Neural cell (in vitro differentiated cells): ENCODE measurements around the gene XPR1. TPM values are rescaled to one million over a fixed set of nuclear protein-coding genes. Genes with fewer than 3 reads are reported as not detected.

Source experiments
- H2AFZ ChIP-seq: fragments of 200-600, 300-800 bp; sonication (generic), shearing (Covaris generic); 2 replicates; pipeline ENCODE4 v1.6.0; 2014; ENCODE audit warnings: low read depth, mild to moderate bottlenecking, antibody characterized with exemption, low read length, moderate library complexity
- H3F3A ChIP-seq: fragments of 200-600 bp; shearing (Covaris generic); 2 replicates; pipeline ENCODE4 v1.6.1; 2016; ENCODE audit warnings: mild to moderate bottlenecking, moderate library complexity, mixed read lengths, antibody characterized with exemption, low read length; ENCODE audit not compliant: insufficient read depth, poor library complexity, severe bottlenecking
- H3K27ac ChIP-seq: fragments of 200-600, 300-800 bp; sonication (generic), shearing (Covaris generic); 2 replicates; pipeline ENCODE4 v1.5.1; 2014; ENCODE audit warnings: mild to moderate bottlenecking, low read length, moderate library complexity
- H3K27me3 ChIP-seq: fragments of 300-800, 200-600 bp; sonication (generic), shearing (Covaris generic); 2 replicates; pipeline ENCODE4 v1.6.0; 2014; ENCODE audit warnings: mild to moderate bottlenecking, low read depth, low read length, moderate library complexity; ENCODE audit not compliant: insufficient read depth
- H3K36me3 ChIP-seq: fragments of 300-800, 200-600 bp; sonication (generic), shearing (Covaris generic); 2 replicates; pipeline ENCODE4 v1.5.1; 2014; ENCODE audit warnings: mild to moderate bottlenecking, antibody characterized with exemption, low read length, moderate library complexity; ENCODE audit not compliant: insufficient read depth
- H3K4me2 ChIP-seq: fragments of 300-800, 200-600 bp; sonication (generic), shearing (Covaris generic); 2 replicates; pipeline ENCODE4 v1.6.0; 2014; ENCODE audit warnings: mild to moderate bottlenecking, low read length
- H3K4me3 ChIP-seq: fragments of 300-800, 200-600 bp; sonication (generic), shearing (Covaris generic); 2 replicates; pipeline ENCODE4 v1.5.1; 2014; ENCODE audit warnings: mild to moderate bottlenecking, low read length, moderate library complexity
- H3K79me2 ChIP-seq: fragments of 200-600 bp; shearing (Covaris generic); replicated peaks from 2 replicates; pipeline ENCODE4 v1.6.0; 2014; ENCODE audit warnings: mild to moderate bottlenecking, low read length, moderate library complexity; ENCODE audit not compliant: insufficient read depth
- H3K9ac ChIP-seq: fragments of 300-800, 200-600 bp; sonication (generic), shearing (Covaris generic); 2 replicates; pipeline ENCODE4 v1.6.1; 2016; ENCODE audit warnings: mild to moderate bottlenecking, low read length, mixed read lengths
- H3K9me2 ChIP-seq: fragments of 200-600 bp; shearing (Covaris generic); 2 replicates; pipeline ENCODE4 v1.6.1; 2016; ENCODE audit warnings: mild to moderate bottlenecking, low read length, mixed read lengths; ENCODE audit not compliant: insufficient read depth
- H3K9me3 ChIP-seq: fragments of 200-600, 300-800 bp; sonication (generic), shearing (Covaris generic); 2 replicates; pipeline ENCODE4 v1.6.1; 2016; ENCODE audit warnings: mild to moderate bottlenecking, mixed run types, low read length, moderate library complexity, mixed read lengths
- H4K20me1 ChIP-seq: fragments of 200-600 bp; shearing (Covaris generic); 2 replicates; pipeline ENCODE4 v1.6.1; 2016; ENCODE audit warnings: mild to moderate bottlenecking, mixed run types; ENCODE audit not compliant: insufficient read depth
- CTCF ChIP-seq: fragments of 450-650 bp; IDR thresholded peaks from 2 replicates; pipeline ENCODE4 v1.5.1; 2014; ENCODE audit warnings: antibody characterized with exemption, mild to moderate bottlenecking, moderate library complexity; ENCODE audit not compliant: poor library complexity, severe bottlenecking
- EP300 ChIP-seq: fragments of 450-650 bp; conservative IDR thresholded peaks from 2 replicates; pipeline ENCODE4 v1.6.1; 2014; ENCODE audit warnings: antibody characterized with exemption, mild to moderate bottlenecking, moderate library complexity; ENCODE audit not compliant: poor library complexity, severe bottlenecking
- EZH2 ChIP-seq: fragments of 200-600, 300-800 bp; shearing (Covaris generic), sonication (generic); IDR thresholded peaks from 2 replicates; pipeline ENCODE4 v1.6.1; 2014; ENCODE audit warnings: antibody characterized with exemption, low read length, borderline replicate concordance, mild to moderate bottlenecking; ENCODE audit not compliant: insufficient read depth, poor library complexity, severe bottlenecking
- MXI1 ChIP-seq: fragments of 450-650 bp; conservative IDR thresholded peaks from 2 replicates; pipeline ENCODE4 v1.6.1; 2014; ENCODE audit warnings: antibody characterized with exemption, mild to moderate bottlenecking; ENCODE audit not compliant: poor library complexity, severe bottlenecking
- RAD21 ChIP-seq: fragments of 450-650 bp; conservative IDR thresholded peaks from 2 replicates; pipeline ENCODE4 v1.6.1; 2014; ENCODE audit warnings: antibody characterized with exemption, mild to moderate bottlenecking, moderate library complexity
- REST ChIP-seq: IDR thresholded peaks from 2 replicates; pipeline ENCODE4 v1.6.1; 2012; ENCODE audit warnings: borderline replicate concordance
- SMC3 ChIP-seq: fragments of 450-650 bp; conservative IDR thresholded peaks from 2 replicates; pipeline ENCODE4 v1.6.1; 2014; ENCODE audit warnings: antibody characterized with exemption, mild to moderate bottlenecking, moderate library complexity; ENCODE audit not compliant: poor library complexity
- TAF1 ChIP-seq: IDR thresholded peaks from 2 replicates; pipeline ENCODE4 v1.6.1; 2012; ENCODE audit warnings: low read depth
- polyA plus RNA-seq: library from polyadenylated mRNA; depleted of rRNA; stranded (reverse); fragments of >200 nt; gene quantifications from 2 replicates; pipeline ENCODE4 v1.2.3, GENCODE V29; 2014

The XPR1 gene
- polyA plus RNA-seq, 1 donor from 2014 or later, result 185 TPM

GRCh38 chr1:180695282-180695681, 63.5 kb downstream of the XPR1 start:
- Histone ChIP-seq H3K36me3 (no peaks in the 10 kb centered on the region), H3K79me2 (peaks cover 43% of the 10 kb centered on the region), H3F3A (peaks cover 4% of the 10 kb centered on the region), H3K9me3 (no peaks in the 10 kb centered on the region), H3K9me2 (no peaks in the 10 kb centered on the region), H3K4me3 (no peak overlapping the region), H4K20me1 (no peaks in the 10 kb centered on the region), H3K9ac (no peak overlapping the region), H3K27me3 (no peaks in the 10 kb centered on the region), H3K4me2 (no peak overlapping the region), H2AFZ (no peak overlapping the region), H3K27ac (no peak overlapping the region)
- TF ChIP-seq REST (no peak), TAF1 (no peak), RAD21 (no peak)

DNA sequence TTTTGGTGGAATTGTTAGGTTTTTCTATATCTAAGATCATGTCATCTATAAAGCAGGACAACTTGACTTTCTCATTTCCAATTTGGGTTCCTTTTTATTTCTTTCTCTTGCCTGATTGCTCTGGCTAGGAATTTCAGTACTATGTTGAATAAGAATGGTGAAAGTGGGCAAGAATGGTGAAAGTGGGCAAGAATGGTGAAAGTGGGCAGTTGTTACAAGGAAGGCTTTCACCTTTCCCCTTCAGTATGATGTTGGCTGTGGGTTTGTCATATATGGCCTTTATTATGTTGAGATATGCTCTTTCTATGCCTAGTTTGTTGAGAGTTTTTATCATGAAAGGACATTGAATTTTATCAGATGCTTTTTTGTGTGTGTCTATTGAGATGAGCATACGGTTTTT, 64.5 kb downstream of the XPR1 start:
- Histone ChIP-seq H3K79me2 (peaks cover 43% of the 10 kb centered on the region), H3K4me3 (no peak overlapping the region), H3F3A (peaks cover 4% of the 10 kb centered on the region), H3K4me2 (no peak overlapping the region), H3K36me3 (no peaks in the 10 kb centered on the region), H3K9ac (no peak overlapping the region), H3K9me2 (no peaks in the 10 kb centered on the region), H3K27ac (no peak overlapping the region), H2AFZ (no peak overlapping the region), H3K9me3 (no peaks in the 10 kb centered on the region), H3K27me3 (no peaks in the 10 kb centered on the region), H4K20me1 (no peaks in the 10 kb centered on the region)
- TF ChIP-seq CTCF (no peak), TAF1 (no peak), MXI1 (no peak), EZH2 (no peak), REST (no peak), SMC3 (no peak), EP300 (no peak)
